Left renal pelvis (tissue), 4 donors: ENCODE data around the gene RAB6B. TPM values are rescaled to one million over a fixed set of nuclear protein-coding genes. Genes with fewer than 3 reads are reported as not detected.

ENCODE experiments used
- DNase-seq, 4 donors: peaks; one replicate each; pipeline ENCODE4 v3.0.0-alpha.2; 2013; ENCODE audit warnings: low read depth in 4 of 4, low spot score in 3 of 4
- polyA plus RNA-seq, 4 donors: library from polyadenylated mRNA; unstranded; fragments of 120-200 nt; gene quantifications; one replicate each; pipeline ENCODE4 v1.2.1, GENCODE V29; 2013; ENCODE audit not compliant: insufficient read length in 4 of 4

Gene RAB6B
- polyA plus RNA-seq, 4 donors = 12.6 to 20.1 (median 17.9) TPM

DNA sequence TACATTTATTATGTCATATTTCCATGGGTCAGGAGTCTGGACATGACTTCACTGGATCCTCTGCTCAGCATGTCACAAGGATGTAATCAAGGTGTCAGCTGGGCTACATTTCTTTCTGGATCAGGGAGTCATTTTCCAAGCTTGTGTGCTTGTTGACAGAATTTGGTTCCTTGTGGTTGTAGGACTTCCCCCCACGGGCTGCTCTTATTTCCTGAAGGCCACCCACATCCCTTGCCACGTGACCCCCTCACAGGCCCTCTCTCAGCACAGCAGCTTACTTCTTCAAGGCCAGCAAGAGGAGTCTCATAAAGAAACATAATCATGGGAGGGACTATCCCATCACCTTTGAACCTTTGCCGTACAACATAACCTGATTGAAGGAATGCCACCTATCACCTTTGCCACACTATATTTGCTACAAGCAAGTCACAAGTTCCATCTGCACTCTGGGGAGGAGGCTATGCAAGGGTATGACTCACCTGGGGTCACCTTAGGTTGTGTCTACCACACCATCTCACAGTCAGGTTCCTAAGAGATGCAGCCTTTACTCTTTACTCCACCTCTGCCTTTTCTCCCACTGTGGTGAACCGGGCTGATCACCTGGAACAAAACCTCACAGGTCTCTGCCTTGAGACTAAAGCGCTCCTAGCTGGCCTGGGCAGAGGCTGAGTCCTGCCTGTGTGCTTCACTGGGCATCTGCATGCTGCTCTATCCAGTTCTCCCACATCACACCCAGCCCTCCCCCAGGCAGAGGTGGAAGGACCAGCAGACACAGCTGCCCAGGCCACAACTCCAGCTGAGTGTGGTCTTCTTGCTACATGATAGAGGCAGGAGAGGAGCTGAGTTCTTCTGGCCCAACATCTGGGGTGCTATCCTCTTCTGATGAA, 13.5 kb downstream of the RAB6B start:
- DNase-seq = no peak

DNA sequence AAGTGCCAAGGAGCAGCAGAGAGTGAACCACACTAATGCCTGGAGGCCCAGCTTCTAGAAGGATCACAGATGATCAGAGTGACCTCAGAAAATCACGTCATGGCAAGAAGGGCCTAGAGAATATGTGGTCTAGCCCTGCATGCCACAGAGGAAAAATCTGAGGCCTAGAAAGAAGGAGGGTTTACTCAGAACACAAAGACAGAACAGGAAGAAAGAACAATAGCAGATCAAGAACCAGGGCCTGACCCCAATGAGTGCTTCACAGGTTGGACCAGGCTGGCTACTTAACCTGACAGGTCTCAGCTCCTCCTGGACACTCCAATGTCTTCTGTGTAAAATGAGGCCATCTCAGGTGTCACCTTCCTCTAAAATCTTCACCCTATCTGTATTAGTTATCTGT, 14.2 kb downstream of the RAB6B start:
- no peak for DNase-seq

DNA sequence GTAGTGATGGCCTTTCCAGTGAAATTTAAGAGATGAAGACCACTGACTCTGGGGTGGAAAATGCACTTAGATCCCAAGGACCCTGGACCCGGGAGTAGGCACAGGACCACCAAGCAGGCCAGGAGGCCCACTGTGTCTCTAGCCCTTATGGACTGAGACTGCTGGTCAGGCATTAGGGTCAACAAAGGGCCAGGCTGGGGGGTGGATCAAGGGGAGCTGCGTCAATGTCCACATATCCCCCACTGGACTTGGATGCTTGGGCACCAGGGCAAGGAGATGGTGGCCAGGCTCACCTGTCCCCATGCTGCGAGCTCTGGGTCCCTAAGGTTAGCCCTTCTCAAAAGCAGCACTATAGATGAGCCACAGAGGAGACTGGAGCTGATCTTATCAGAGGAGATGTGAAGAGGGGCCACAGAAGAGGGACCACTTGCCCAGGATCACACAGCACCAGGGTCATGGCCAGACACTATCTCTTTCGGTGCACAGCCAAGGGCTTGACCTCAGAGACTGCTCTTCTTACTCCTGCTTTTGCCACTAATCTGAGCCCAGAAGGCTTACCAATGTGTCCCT, 14.7 kb downstream of the RAB6B start:
- DNase-seq = no peak

DNA sequence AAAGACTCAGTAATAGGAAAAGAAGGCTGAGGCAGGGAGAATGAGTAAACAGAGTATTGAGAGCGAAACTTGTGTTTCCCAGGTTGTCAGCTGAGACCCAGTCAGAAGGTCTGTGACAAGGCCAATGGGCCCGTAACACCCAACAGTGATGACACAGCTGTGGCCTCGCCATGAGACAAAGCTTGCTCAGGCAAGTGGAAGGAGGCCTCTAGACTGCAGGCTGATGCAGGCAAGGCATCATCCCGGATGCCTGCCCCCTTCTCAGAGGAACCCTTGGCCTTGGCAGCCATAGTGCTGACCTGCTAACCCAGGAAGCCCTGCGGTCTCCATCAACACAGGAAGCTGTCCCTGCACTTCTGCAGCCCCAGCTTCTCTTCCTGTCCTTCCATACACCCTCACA, 15.4 kb downstream of the RAB6B start:
- DNase-seq = no peak

DNA sequence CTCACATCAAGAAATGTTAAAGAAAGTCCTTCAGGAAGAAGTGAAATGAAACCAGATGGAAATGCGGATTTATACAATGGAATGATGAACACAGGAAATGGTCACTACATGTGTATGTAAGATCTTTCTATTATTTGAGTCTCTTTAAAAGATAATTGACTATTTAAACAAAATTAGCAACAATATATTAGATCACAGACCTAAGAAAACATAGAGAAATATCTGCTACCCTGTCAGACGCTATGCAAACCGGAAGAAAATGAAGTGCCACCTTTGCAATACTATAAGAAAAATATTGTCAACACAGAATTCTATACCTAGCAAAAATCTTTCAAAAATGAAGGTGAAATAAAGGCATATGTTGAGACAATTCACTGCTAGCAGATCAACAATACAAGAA, 17.2 kb downstream of the RAB6B start:
- DNase-seq = no peak

DNA sequence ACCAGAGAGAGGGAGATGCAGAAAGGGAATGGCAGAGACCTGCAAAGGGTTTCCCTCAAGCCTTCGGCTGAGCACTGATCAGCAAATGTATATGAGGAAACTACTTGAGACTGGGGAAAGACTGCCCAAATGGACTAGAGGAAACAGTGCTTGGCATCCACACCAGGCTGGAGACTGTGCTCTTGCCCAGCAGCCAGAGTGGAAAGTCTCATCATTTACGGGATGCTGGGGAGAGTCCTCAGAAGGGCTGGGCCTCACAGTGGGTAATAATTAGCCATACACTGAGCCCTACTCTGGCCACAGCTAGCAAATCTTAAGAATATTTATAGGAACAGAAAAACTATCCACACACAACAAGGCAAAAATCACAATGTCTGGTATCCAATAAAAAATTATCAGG, 18.5 kb downstream of the RAB6B start:
- DNase-seq = no peak

DNA sequence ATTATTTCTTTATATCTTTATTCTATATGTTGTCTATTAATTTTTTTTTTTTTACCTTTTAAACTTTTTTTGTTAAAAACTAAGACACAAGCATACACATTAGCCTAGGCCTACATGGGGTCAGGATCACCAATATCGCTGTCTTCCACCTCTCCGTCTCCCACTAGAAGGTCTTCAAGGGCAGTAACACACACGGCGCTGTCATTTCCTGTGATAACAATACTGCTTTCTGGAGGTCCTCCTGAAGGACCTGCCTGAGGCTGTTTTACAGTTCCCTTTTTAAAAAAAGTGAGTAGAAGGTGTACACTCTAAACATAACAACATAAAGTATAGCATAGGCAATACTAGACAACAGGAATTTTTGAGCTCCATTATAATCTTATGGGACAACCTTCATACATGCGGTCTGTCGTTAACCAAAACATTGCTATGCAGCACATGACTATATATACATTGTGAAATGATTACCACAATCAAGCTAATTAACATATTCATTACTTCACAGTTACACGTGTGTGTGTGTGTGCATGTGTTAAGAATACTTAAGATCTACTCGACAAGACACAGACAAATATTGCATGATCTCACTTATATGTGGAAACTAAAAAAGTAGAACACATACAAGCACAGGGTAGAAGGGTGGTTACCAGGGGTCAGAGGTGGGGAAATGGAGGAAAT, 20.8 kb downstream of the RAB6B start:
- DNase-seq = no peak

DNA sequence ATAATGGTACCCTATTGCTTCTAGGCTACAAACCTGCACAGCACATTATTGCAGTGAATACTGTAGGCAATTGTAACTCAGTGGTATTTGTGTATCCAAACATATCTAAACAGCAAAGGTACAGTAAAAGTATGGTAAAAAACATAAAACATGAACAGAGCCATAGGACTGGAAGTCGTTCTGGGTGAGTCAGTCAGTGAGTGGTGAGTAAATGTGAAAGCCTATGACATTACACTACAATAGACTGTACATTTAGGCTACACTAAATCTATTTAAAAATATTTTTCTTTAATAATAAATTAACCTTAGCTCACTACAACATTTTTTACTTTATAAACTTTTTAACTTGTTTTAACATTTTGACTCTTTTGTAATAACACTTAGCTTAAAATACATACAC, 21.3 kb downstream of the RAB6B start:
- no peak for DNase-seq

DNA sequence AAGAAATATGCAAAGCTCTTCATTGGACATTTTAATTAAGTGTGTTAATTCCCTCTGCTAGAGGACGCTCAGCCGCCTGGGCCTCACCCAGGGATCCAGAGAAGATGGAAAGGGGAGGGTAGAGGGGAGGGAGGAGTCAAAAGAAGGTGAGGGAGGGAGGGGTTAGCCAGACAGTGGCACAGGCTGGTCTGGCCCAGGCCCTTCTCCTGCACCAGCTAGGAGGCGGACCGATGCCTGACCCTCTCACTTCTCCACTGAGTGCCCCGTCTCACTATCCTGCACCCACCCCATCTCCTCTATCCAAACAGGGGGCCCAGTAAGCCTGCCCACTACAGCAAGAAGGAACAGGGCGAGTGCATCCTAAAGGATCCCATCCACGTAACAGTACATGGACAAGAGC, 22.9 kb downstream of the RAB6B start:
- no peak for DNase-seq

DNA sequence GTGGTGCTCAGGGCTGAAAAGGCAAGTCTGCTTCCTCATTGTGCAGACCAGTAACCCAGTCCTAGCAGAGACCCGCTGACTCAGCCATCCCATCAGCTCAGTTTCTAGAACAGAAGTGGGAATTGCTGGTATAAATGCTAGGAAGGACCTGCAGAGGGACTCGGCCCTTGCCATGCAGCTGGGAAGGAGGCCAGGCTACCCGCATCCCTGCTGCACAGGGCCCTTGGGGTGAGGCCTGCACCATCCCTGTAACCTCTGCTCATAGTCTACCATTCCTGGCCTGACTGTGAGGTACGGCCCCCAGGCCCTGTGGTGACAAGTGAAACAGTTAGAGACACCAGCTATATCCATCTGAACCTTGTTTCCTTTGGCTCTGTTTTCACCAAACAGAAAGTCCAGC, 23.5 kb downstream of the RAB6B start:
- no peak for DNase-seq

DNA sequence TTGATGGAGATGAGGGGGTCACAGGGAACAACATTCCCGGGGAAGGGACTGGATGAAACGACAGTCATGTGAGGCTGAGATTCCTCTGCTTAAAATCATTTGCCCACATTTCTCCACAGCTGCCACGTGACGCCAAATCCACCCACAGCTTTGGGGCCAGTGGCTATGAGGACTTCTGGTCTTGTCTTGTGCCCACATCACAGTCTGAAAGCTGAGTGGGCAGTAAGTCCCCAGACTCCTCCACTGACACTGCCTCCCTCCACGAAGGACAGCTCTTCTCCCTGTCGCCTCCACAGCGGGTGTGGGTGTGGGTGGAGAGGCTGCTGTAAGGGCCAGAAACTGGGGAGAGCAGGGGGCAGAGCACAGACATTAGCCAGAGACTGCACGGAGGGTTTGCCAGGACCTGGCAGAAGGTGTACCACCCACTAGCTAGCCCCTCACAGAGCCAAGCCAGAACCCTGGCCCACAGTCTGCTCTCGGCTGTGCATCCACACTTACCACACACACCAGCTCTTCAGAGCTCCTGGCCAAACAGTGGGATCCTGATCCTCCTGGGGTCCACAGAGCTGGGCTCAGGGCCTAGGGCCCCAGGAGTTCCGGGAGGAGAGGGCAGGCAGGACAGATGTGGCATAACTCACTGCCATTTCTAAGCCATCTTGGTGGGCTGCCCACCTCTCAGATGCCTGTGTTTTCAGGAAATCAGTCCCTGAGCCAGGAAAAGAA, 24.2 kb downstream of the RAB6B start:
- DNase-seq = no peak

DNA sequence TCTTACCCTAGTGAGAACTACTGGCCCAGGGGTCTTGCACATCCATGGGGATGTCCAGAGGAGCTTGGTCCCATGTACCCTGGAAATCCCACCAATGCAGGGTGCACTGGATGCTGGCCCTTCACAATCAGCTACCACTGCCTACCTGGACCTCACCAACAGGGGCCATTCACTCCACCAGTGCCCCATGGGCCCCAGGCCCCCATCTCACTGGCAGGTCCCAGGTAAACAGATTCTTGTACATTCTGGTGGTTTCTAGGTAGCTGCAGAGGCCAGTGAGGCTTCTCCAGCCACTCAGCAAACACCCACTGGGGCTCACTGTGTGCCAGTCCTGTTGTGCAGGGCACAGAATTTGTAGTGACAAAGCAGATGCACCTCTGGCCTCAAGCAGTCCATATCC, 24.9 kb downstream of the RAB6B start:
- no peak for DNase-seq

DNA sequence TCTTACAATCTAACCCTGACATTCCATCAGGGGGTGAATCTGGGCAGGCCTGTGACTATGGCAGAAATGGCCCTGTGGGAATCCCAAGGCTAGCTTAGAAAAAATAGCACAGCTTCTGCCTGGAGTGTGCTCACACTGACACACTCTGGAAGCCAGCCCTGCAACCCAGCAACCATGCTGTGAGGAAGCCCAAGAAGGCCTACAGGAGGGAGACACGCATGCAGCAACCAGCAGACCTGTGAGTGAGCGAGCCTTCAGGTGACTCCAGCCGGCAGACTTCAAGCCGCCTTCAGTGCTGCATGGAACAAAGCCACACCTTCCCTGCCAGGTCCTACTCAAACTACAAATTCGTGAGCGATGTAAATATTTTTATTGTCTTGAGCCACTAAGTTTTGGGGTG, 26.1 kb downstream of the RAB6B start:
- no peak for DNase-seq

DNA sequence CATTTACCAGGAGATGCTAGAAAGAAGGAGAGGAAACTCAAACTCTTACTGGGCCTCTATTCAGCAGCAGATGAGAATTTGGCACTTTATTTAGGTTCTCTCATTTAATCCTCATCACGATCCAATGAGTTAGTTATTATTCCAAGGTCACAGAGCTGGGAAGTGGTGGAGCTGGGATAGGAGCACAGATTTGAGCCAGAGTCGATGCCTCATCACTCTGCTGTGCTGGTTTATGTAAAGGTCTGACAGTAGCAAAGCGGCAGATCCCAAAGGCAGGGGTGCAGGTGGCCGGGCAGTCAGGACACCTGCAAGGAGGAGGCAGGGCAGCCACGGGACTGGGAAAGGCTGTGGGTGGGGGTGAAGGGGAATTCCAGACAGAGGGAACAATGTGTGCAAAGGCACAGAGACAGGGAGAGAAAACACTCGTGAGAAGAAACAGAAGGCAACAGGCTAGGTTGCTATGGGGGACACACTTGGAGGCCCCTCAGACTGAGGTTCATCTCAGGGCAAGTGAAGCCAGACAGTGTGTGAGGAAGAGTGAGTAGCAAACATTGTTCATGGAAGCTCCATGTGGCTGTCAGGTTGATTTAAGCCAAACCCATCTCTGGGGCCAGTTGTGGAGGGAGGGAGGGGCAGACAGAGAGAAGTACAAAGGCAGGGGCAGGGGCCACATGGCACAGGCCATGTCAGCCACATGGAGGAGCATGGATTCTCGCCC, 26.8 kb downstream of the RAB6B start:
- DNase-seq = no peak

DNA sequence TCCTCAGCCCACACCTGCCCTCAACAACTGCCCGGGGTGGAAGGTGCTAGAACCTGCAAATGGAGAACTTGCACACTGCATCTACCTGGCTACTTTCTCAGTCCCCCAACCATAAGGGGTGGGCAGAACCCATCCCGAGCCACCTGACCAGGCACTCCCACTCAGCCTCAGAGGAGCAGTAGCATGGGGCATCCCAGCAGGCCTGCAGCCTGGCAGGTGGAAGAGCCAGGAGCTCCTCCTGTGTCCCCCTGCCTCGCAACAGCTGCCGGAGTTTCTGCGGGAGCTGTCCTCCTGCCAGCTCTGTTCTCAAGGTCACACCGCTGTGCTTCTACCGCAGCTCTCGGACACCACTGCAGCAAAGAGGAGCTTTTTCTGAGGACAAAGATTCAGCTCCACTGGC, 27.5 kb downstream of the RAB6B start:
- DNase-seq = no peak

DNA sequence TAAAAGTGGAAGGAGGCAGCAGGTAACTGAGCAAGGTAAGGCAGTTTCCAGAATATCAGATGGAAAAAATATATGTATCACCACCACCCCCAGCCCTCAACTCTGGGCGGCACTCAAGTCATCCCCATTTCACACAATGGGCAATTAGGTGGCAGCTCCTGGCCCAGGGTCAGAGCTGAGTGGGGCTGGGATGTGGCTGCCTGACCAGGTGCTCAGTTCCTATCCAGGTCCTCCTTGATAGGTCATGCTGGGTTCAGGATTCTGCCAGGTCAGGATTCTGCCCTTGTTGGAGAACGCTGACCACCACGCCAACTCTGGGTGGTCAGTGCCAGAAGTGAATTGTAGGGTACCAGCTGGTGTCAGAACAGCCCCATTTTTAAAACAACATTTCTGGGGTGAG, 29.5 kb downstream of the RAB6B start:
- DNase-seq = no peak

DNA sequence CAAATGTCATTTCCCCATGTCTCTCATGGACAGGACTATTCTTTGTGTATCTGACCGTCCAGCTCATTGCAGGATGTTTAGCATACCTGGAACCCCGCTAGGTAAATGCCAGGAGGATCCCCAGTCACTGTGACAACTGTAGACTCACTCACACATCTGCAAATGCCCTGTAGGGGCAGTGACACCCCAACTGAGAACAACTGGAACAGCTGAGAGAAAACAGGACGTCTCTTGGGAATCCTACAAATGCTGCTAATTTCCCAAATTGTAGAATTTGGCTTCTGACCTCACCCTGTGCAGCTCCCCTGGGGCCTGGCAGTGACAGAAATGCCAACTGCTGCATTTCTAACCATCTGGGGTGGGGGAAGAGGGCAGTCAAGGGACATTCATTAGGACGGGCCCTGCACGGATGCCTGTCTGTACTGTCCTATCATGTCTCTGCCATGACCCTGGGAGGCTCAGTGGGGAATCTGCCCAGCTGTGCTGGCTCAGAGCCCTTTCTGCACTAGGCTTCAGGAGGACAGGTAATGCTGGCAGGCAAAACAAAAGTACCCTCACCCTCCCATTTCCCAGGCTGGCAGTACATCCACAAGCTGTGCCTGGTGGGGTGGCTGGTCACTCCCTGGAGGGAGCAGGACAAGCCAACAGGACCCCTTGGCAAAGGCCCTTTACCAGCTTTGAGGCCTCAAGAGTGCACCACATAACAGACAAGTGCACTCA, 30.4 kb downstream of the RAB6B start:
- DNase-seq = no peak

DNA sequence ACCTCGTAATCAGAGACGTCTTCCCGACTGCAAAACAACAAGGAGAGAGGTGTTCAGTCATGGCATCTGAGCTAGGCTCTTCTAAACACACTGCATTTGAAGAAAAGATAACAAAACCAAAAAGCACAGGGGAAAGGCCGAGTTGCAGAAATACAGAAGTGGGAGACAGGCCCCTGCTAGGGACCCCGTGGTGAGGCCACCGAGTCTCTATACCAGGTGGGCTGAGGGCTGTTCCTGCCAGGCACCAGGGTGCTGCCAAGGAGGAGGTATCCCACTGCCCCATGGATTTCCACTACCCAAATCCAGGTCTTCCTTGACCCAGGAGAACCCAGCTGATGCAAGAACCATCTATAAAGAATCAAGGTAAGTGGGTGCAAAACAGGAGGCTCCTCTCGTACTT, 31.1 kb downstream of the RAB6B start:
- no peak for DNase-seq

DNA sequence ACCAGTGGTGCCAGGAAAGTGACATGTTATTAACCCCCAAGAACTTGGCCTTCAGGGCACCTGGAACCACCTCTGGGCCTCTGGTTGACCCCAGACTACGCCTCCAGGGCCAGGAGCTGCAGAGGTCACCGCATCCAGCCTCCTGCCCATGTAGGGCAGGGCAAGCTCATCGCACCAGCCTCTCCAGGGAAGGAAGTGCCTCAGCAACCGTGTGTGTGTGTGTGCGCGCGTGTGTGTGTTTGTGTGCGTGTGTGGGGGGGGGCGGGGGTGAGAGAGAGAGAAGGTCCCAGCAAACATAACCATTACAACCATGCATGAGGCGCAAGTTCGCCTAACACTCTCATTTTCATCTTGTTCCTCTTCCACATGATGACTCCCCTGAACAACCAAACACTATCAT, 31.8 kb downstream of the RAB6B start:
- no peak for DNase-seq

DNA sequence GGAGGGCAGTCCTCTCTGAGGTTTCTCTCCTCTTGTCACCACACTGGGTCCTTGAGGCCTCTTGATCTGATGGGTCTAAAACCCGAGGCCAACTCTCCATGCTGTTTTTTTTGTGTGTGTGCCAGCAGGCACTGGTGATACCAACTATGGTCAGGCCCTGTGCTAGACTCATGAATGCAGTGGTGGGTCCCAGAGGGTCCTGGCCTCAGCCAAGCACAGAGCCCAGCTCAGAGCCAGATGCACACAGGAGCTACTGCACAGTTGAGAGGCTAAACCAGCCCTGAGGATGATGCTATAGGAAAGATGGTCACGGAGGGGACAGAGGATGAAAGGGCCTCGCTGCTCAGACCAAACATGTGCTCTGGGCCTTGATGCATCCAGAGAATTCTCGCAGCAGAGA, 33.5 kb downstream of the RAB6B start:
- DNase-seq = no peak
